ENCODE data around the gene ARPC5. TPM values are rescaled to one million over a fixed set of nuclear protein-coding genes. Genes with fewer than 3 reads are reported as not detected.

The ARPC5 gene
- total and polyA plus RNA-seq, 2 of the 8 experiments (the other 6 are each of a cell fraction or from before 2014, with no cell fraction given) = 24.0 to 60.8 TPM

- TF ChIP-seq BRCA1 (IDR thresholded peaks at IDR 0.05; ENCODE audit: low read depth, low read length) (no peak), PHF8 (conservative IDR thresholded peaks at IDR 0.05; ENCODE audit: low read depth, low read length) (no peak)
These were observed 34.9 kb downstream of the ARPC5 start (continued) for GRCh38 chr1:183600634-183601033.
